Omental fat pad (tissue), 4 donors: Measurements from ENCODE around the gene FGFRL1. TPM values are rescaled to one million over a fixed set of nuclear protein-coding genes. Genes with fewer than 3 reads are reported as not detected.

ENCODE experiments used
- ATAC-seq: fragments of 150-250 bp; one replicate; pipeline ENCODE4 v1.9.1; 2016; ENCODE audit warnings: mild to moderate bottlenecking, moderate library complexity; ENCODE audit not compliant: low FRiP score
- DNase-seq: peaks from one replicate; pipeline ENCODE4 v3.0.0-alpha.2; 2019; ENCODE audit warnings: low spot score
- total RNA-seq, 4 donors: library from RNA; depleted of rRNA; stranded (reverse); fragments of >200 nt; gene quantifications; one replicate each; pipeline ENCODE4 v1.1.0, GENCODE V29; 2016
- TF ChIP-seq, protein P1 (sequence below), 3 donors: fragments of 450-650 bp; IDR thresholded peaks; one replicate each; pipeline ENCODE4 v1.5.1; 2016 to 2017; ENCODE audit warnings: antibody characterized with exemption in 3 of 3, mild to moderate bottlenecking in 3 of 3, moderate library complexity in 2 of 3

Gene FGFRL1
- total RNA-seq, 4 donors from 2014 or later = 25.1 to 91.7 (median 68.8) TPM

DNA sequence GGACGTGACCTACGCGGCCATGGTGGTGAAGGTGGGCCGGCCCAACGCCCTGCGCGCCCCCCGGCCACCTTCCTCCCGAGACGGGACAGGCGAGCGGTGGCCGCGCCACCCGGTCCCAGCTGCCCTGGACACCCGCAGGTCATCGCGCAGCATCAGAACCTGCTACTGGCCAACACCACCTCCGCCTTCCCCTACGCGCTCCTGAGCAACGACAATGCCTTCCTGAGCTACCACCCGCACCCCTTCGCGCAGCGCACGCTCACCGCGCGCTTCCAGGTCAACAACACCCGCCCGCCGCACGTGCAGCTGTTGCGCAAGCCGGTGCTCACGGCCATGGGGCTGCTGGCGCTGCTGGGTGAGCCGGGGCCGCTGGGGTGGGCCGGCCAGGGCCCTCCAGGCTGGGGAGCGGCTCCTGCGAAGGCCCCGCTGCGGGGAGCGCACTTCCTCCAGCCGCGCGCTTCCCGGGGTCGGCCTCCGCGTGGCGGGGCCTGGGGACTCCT lies 9.2 kb upstream of the FGFRL1 start:
- TF ChIP-seq, protein P1, sequence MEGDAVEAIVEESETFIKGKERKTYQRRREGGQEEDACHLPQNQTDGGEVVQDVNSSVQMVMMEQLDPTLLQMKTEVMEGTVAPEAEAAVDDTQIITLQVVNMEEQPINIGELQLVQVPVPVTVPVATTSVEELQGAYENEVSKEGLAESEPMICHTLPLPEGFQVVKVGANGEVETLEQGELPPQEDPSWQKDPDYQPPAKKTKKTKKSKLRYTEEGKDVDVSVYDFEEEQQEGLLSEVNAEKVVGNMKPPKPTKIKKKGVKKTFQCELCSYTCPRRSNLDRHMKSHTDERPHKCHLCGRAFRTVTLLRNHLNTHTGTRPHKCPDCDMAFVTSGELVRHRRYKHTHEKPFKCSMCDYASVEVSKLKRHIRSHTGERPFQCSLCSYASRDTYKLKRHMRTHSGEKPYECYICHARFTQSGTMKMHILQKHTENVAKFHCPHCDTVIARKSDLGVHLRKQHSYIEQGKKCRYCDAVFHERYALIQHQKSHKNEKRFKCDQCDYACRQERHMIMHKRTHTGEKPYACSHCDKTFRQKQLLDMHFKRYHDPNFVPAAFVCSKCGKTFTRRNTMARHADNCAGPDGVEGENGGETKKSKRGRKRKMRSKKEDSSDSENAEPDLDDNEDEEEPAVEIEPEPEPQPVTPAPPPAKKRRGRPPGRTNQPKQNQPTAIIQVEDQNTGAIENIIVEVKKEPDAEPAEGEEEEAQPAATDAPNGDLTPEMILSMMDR (IDR thresholded peaks at IDR 0.05) = no peak
- DNase-seq (no peak), ATAC-seq (no peak)

DNA sequence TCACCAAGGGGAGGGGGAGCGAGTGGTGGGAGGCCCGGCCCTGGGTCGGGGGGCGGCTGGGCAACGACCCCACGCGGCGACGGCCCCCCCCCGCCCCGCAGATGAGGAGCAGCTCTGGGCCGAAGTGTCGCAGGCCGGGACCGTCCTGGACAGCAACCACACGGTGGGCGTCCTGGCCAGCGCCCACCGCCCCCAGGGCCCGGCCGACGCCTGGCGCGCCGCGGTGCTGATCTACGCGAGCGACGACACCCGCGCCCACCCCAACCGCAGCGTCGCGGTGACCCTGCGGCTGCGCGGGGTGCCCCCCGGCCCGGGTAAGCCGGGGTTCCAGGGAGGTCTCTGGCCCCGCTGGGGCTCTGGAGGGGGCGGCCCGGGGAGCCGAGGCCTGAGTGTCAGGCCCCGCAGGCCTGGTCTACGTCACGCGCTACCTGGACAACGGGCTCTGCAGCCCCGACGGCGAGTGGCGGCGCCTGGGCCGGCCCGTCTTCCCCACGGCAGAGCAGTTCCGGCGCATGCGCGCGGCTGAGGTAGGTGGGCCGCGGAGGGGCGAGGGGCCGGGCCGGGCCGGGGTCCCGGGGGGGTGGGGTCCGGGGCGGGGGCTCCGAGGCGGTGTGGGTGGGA lies 8.7 kb upstream of the FGFRL1 start:
- ATAC-seq (no peak), DNase-seq (no peak)
- TF ChIP-seq, protein P1 (IDR thresholded peaks at IDR 0.05) = no peak

DNA sequence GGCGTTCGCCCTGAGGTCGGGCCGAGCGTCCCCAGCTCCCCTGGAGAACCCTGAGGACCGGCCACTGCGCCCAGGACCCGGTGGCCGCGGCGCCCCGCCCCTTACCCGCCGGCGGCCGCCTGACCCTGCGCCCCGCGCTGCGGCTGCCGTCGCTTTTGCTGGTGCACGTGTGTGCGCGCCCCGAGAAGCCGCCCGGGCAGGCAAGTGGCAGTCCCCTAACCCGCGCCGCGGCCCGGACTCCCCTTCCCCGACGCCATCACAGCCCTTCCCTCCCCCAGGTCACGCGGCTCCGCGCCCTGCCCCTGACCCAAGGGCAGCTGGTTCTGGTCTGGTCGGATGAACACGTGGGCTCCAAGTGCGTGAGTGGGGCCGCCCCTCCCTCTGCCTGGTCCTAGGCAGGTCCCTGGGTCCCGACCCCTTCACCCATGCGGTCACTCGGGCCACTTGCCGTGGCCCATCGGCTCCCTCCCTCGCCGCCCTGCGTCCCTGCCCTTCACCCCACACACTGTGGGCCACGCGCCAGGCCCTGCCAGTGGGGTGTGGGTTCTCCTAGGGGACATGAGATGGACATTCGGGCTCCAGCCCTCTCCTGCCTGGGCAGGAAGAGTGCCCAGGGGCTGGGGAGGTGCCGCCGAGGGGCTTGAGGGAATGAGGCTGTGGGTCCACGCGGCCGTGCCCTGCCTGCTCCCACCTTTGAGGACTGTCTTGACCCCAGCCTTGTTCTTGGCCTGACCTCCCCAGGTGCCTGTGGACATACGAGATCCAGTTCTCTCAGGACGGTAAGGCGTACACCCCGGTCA lies 8.0 kb upstream of the FGFRL1 start:
- TF ChIP-seq, protein P1 (IDR thresholded peaks at IDR 0.05) = no peak
- ATAC-seq (no peak), DNase-seq (no peak)

DNA sequence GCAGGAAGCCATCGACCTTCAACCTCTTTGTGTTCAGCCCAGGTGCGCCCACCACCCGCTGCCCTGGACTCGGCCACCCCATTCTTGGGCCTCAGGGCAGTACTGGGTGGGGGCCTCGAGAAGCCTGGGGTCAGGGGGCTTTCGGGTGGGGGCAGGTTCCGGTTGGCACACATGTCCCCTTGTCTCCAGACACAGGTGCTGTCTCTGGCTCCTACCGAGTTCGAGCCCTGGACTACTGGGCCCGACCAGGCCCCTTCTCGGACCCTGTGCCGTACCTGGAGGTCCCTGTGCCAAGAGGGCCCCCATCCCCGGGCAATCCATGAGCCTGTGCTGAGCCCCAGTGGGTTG lies 7.4 kb upstream of the FGFRL1 start:
- no peak for ATAC-seq

DNA sequence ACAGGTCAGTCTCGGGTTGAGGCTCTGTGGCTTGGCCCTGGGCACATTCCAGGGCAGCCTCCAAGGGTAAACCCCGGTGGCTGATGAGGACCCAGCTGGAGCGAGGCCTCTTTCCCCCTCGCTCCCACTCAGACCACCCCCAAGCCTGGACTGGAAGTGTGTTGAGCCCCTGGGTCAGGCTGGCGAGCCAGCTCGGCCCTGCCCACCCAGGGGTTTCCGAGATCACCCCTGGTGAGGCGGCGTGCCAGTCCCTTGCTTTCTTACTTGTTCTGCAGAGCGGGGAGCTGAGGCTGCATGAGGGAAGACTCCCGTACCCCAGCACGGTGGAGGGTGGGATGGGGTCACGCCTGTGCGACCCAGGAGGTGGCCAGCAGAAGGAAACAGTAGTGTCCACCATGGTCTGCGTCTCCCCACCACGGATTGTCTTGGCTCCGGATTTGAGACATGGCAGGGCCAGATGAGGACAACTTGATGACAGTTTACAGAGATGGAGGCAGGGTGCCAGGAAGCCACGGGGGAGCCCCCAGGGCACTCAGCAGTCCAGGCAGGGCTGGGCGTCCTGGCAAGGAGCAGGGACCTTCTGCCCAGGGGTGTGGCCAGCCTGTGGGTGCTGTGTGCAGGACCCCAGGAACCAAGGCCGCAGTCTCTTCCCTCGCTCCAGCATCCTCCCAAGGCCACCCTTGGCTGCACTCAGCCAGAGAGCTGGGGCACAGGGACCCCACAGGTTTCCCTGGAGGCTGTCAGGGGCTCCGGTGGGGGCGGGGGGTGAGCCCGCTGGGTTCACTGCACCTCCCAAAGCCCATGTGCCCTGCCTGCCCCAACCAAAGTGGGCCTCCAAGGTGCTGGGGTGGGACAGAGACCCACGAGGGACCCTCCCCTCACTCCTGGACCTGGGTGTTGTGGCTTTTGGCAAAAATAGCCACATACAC lies 6.6 kb upstream of the FGFRL1 start:
- ATAC-seq = no peak
- TF ChIP-seq, protein P1 (IDR thresholded peaks at IDR 0.05) = no peak

More for the DNA sequence above, 7.4 kb upstream of the FGFRL1 start:
- no peak for DNase-seq
- TF ChIP-seq, protein P1 (IDR thresholded peaks at IDR 0.05) = no peak

DNA sequence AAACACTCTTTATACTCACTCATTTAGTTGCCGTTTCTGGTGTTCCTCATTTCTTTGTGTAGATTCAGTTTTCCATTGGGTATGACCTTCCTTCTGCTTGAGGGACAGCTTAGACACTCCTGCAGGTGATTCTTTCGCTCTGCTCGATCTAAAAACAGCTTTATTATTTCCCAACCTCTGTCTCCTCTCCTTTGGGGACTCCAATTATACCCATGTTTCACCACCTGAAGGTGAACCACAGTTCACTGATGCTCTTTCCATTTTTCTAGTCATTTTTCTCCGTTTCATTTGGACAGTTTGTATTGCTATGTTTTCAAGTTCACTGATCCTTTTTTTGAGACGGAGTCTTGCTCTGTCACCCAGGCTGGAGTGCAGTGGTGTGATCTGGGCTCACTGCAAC lies 4.6 kb upstream of the FGFRL1 start:
- TF ChIP-seq, protein P1 (IDR thresholded peaks at IDR 0.05) = no peak
- no peak for DNase-seq
- no peak for ATAC-seq

More for the DNA sequence above, 6.6 kb upstream of the FGFRL1 start:
- DNase-seq = no peak
